Ecto neural progenitor cell (in vitro differentiated cells): ENCODE measurements around the gene NINL.
"Not testable (repeated sequence)": the region's sequence is repeated elsewhere in the genome, so short reads cannot be mapped to it uniquely, and the experiment has no call there.

Experiments used
- DNase-seq: peaks from one replicate; pipeline ENCODE4 v3.0.0-alpha.2; 2018; ENCODE audit warnings: low spot score

Gene NINL

GRCh38 chr20:25584905-25585704, at the start of gene NINL:
Gene NINL, minus strand, starts transcription at chr20:25585531. Its CDS starts 58,944 bp downstream, at chr20:25526587.
- DNase-seq, result peak; percentile 90

- DNase-seq, result no peak
Measured at GRCh38 chr20:25632940-25633790, 47.8 kb upstream of the NINL start.

- not testable (repeated sequence) for DNase-seq
Measured at GRCh38 chr20:25630615-25631014, 45.3 kb upstream of the NINL start.

- DNase-seq, result no peak
Measured at GRCh38 chr20:25629816-25630499, 44.6 kb upstream of the NINL start.

- DNase-seq, result no peak
Measured at GRCh38 chr20:25626779-25627178, 41.4 kb upstream of the NINL start.

- DNase-seq, result no peak
Measured at GRCh38 chr20:25624500-25624939, 39.2 kb upstream of the NINL start.

GRCh38 chr20:25623736-25624499, 38.6 kb upstream of the NINL start, which contains the start of gene NANP:
Gene NANP, minus strand, starts transcription at chr20:25624014. Its CDS starts 66 bp downstream, at chr20:25623948.
- DNase-seq, result peak; percentile 95

- DNase-seq, result peak; percentile 58
Measured at GRCh38 chr20:25623225-25623735, 37.9 kb upstream of the NINL start.

- no peak for DNase-seq
Measured at GRCh38 chr20:25622450-25623224, 37.3 kb upstream of the NINL start.

- DNase-seq, result no peak
Measured at GRCh38 chr20:25622049-25622448, 36.7 kb upstream of the NINL start.

- no peak for DNase-seq
Measured at GRCh38 chr20:25619514-25619913, 34.2 kb upstream of the NINL start.

- no peak for DNase-seq
Measured at GRCh38 chr20:25608774-25609173, 23.4 kb upstream of the NINL start.

GRCh38 chr20:25606094-25606695, 20.9 kb upstream of the NINL start:
- DNase-seq, result no peak

- no peak for DNase-seq
Measured at GRCh38 chr20:25605148-25605547, 19.8 kb upstream of the NINL start.

GRCh38 chr20:25604611-25605010, 19.3 kb upstream of the NINL start:
- no peak for DNase-seq

- DNase-seq, result not testable (repeated sequence)
Measured at GRCh38 chr20:25602914-25603309, 17.6 kb upstream of the NINL start.

- DNase-seq, result not testable (repeated sequence)
Measured at GRCh38 chr20:25602191-25602913, 17.0 kb upstream of the NINL start.

GRCh38 chr20:25601659-25602058, 16.3 kb upstream of the NINL start:
- no peak for DNase-seq

GRCh38 chr20:25600632-25601031, 15.3 kb upstream of the NINL start:
- DNase-seq, result no peak
